Common myeloid progenitor, CD34-positive (primary cell): Measurements from ENCODE around the gene TAS2R3.
A peak's percentile ranks its signal among the peaks of the same experiment; 100 is the strongest.

Experiments
- CTCF ChIA-PET: fragments of 350-600 bp; sonication (Branson Sonifier 250); formaldehyde crosslinking; loops from one replicate; lab custom pipeline; 2021; ENCODE audit warnings: antibody characterized with exemption; lab: Charles Lee
- POLR2A ChIA-PET: fragments of 350-600 bp; sonication (Branson Sonifier 250); formaldehyde crosslinking; loops from one replicate; lab custom pipeline; 2021; ENCODE audit warnings: antibody characterized with exemption; lab: Charles Lee
- DNase-seq, 3 donors: peaks; one replicate each; pipeline versions ENCODE4 v3.0.0 to v3.0.0-alpha.2; 2013
- H3K27ac ChIP-seq, 2 experiments: 1 replicate in 1 of 2; 2 replicates in 1 of 2; pipeline ENCODE4 v1.7.0; 2013; ENCODE audit warnings: inconsistent platforms in 2 of 2, low read length in 2 of 2, mild to moderate bottlenecking in 2 of 2, low read depth in 1 of 2, moderate library complexity in 1 of 2; ENCODE audit not compliant: severe bottlenecking in 2 of 2, insufficient read depth in 1 of 2, poor library complexity in 1 of 2
- H3K27me3 ChIP-seq, 5 experiments: replicated peaks in 2 of 5; 1 replicate in 3 of 5; 2 replicates in 2 of 5; pipeline versions ENCODE4 v1.6.1 to v1.7.0; 2013; ENCODE audit warnings: low read length in 4 of 5, mild to moderate bottlenecking in 2 of 5, moderate library complexity in 2 of 5, inconsistent platforms in 1 of 5; ENCODE audit not compliant: insufficient read depth in 5 of 5, control insufficient read depth in 4 of 5
- H3K36me3 ChIP-seq, 4 experiments: 1 replicate in 2 of 4; 2 replicates in 2 of 4; pipeline versions ENCODE4 v1.6.1 to v1.7.0; 2013; ENCODE audit warnings: low read length in 3 of 4, control low read depth in 1 of 4, mild to moderate bottlenecking in 1 of 4; ENCODE audit not compliant: control insufficient read depth in 4 of 4, insufficient read depth in 4 of 4
- H3K4me1 ChIP-seq, 4 experiments: 1 replicate in 3 of 4; 2 replicates in 1 of 4; pipeline versions ENCODE4 v1.6.1 to v1.7.1; 2013; ENCODE audit warnings: low read length in 3 of 4, mild to moderate bottlenecking in 3 of 4, control low read depth in 1 of 4, inconsistent platforms in 1 of 4, moderate library complexity in 1 of 4; ENCODE audit not compliant: control insufficient read depth in 4 of 4, insufficient read depth in 4 of 4; ENCODE audit errors: control extremely low read depth in 1 of 4
- H3K4me3 ChIP-seq, 7 experiments: 1 replicate in 4 of 7; 2 replicates in 3 of 7; pipeline versions ENCODE4 v1.5.1 to v1.7.0; 2013; ENCODE audit warnings: mild to moderate bottlenecking in 7 of 7, low read length in 6 of 7, moderate library complexity in 6 of 7, inconsistent platforms in 2 of 7, low read depth in 2 of 7, control low read depth in 1 of 7; ENCODE audit not compliant: insufficient read depth in 4 of 7, control insufficient read depth in 1 of 7; ENCODE audit errors: extremely low read depth in 1 of 7
- H3K9me3 ChIP-seq, 5 experiments: 1 replicate in 4 of 5; 2 replicates in 1 of 5; pipeline versions ENCODE4 v1.6.1 to v1.7.1; 2013; ENCODE audit warnings: low read length in 4 of 5, mild to moderate bottlenecking in 2 of 5, inconsistent platforms in 1 of 5, low read depth in 1 of 5, moderate library complexity in 1 of 5; ENCODE audit not compliant: control insufficient read depth in 4 of 5, insufficient read depth in 2 of 5; ENCODE audit errors: control extremely low read depth in 1 of 5
- WGBS: methylation state at CpG from one replicate; pipeline ENCODE4 v1.1.5; 2013; ENCODE audit not compliant: insufficient coverage; 5-methylcytosine and 5-hydroxymethylcytosine counted together

The TAS2R3 gene

DNA sequence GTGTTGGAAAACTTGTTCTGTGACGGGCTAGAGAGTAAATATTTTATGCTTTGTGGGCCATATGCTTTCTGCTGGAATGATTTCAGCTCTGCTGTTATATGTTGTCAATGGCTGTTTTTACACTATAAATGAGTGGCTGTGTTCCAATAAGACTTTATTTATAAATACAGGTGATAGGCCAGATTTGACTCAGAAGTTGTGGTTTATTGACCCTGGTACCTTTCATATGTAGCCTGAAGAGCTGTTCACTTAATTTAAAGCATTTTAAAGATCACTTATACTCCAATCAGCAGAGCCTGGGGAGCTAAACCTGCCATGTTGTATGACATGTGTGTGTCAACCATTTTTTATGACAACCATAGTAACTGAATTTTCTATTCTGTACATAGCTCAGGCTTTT, 34.9 kb upstream of the TAS2R3 start:
- no peak for DNase-seq
- H3K27ac ChIP-seq = no peak overlapping the region
- H3K9me3 ChIP-seq = no peaks in the 10 kb centered on the region
- ChIA-PET POLR2A (no interaction called here), CTCF (interaction anchor here (1.3 to 1.5 kb wide), 3 partner anchors 9 to 75 kb away, joined by 3 to 6 read pairs (median 6); partner anchors contain the start of gene SSBP1)
- no peak overlapping the region for H3K4me3 ChIP-seq
- H3K4me1 ChIP-seq = no peaks in the 10 kb centered on the region
- 100% methylated on average over 1 of the region's 1 CpG for WGBS
- no peaks in the 10 kb centered on the region for H3K36me3 ChIP-seq
- H3K27me3 ChIP-seq = no peaks in the 10 kb centered on the region

DNA sequence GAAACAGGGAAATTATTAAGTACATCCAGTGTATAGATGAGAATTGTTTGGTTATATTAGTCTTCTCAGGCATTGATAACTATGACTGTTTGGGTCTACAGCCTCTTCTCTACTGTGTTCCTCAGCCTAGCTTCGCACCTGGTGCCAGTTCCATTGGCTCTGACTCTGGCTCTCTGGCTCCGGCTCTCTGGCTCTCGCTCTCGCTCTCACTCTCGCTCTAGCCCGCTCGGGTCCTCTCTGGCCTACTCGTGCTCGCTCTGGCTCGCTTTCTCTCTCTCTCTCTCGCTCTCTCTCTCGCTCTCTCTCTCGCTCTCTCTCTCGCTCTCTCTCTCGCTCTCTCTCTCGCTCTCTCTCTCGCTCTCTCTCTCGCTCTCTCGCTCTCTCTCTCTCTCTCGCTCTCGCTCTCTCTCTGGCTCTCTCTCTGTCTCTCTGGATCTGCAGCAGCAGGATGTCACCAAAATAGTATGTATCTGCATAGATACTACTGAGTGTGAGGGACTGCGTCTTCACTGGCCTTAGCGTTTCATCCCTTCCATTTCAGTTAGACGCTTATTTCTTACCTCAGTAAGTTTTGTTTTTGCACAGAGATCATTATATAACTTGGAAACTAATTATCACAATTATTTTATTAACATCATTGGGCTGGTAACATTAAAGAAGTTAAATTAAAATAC, 32.3 kb upstream of the TAS2R3 start:
- Histone ChIP-seq H3K27ac (no peak overlapping the region), H3K27me3 (no peaks in the 10 kb centered on the region), H3K4me1 (no peaks in the 10 kb centered on the region), H3K9me3 (no peaks in the 10 kb centered on the region), H3K36me3 (no peaks in the 10 kb centered on the region), H3K4me3 (no peak overlapping the region)
- DNase-seq = no peak
- WGBS = 94% methylated on average over 9 of the region's 24 CpGs
- ChIA-PET POLR2A (no interaction called here), CTCF (interaction anchor here (1.2 to 4.5 kb wide), 5 partner anchors 8 to 77 kb away, joined by 3 to 25 read pairs (median 6); no protein-coding TSS in a partner anchor)

DNA sequence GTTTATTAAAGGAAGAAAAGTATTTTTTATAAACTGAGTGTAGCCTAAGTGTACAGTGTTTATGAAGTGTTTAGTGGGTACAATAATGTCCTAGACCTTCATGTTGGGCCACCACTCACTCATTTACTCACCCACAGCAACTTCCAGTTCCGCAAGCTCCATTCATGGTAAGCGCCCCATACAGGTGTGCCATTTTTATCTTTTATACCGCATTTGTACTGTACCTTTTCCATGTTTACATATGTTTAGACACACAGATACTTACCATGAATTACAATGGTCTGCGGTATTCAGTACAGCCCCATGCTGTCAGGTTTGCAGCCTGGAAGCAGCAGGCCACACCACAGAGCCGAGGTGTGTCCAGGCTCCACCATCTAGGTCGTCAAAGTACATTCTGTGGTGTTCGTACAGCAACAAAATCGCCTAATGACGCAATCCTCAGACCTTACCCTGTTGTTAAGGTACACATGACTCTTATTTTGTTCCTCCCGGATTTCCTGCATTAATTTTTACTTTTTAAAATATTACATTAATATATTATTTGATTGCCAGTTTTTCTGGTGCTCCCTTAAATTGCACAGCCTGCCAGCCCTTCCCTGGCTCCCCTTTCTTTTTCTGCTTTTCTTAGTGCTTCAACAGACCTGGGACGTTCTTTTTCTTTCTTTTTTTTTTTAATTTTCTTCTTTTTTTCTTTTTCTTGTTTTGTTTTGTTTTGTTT, 26.6 kb upstream of the TAS2R3 start:
- H3K9me3 ChIP-seq = no peaks in the 10 kb centered on the region
- 62% methylated on average over 5 of the region's 11 CpGs for WGBS

DNA sequence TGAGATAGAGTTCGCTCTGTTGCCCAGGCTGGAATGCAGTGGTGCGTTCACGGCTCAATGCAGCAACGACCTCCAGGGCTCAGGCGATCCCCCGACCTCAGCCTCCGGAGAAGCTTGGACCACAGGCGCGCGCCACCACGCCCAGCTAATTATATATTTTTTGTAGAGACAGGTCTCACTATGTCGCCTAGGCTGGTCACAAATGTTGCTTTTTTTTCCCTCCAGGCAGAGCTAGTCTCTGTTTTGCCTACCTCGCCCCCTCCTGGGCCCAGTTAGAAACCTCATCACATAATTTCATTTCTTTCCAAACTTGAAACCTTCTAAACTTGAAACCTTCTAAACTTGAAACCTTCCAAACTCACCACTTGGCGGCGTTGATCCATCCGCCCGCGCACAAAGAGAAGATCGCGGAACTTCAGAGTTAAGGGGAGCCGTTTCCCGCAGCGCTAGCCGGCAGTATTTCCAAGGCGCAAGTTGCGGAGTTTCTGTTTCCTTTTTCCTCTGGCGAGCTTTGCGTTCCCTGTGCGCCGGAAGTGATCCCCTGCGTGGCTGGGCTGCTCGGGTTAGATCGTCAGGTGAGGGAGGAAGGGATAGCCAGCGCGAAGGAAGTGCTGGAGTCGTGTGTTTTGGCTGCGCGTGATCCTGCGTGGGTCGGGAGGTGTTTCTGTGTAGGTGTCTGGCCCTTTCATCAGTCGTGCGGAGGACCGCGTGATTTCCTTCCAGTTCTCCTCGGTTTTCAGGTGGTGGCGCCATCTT, 25.9 kb upstream of the TAS2R3 start, which contains the start of gene SSBP1:
SSBP1 (plus strand) TSS at position 523 of the 756 bp plus-strand sequence. CDS start 809 bp downstream, outside the sequence.
- POLR2A ChIA-PET = interaction anchor here (0.7 to 1.4 kb wide), 6 partner anchors 28 to 723 kb away, joined by 3 to 10 read pairs (median 3); partner anchors contain the start of gene MRPS33
- 0% methylated on average over 34 of the region's 46 CpGs for WGBS

More for the DNA sequence above, 26.6 kb upstream of the TAS2R3 start:
- Histone ChIP-seq H3K4me1 (peaks cover 9 to 26% (median 20%) of the 10 kb centered on the region in 4 experiments), H3K27ac (peak overlapping the region; percentile 87 to 93), H3K4me3 (peak overlapping the region; percentile 77 to 100 (median 98)), H3K27me3 (no peaks in the 10 kb centered on the region), H3K36me3 (peaks cover 4 to 27% (median 19%) of the 10 kb centered on the region in 4 experiments)
- peak; percentile 13 to 64 (median 52) for DNase-seq
- ChIA-PET POLR2A (interaction anchor here (0.7 to 1.4 kb wide), 4 partner anchors 39 to 722 kb away, joined by 3 to 10 read pairs (median 3); partner anchors contain the start of gene MRPS33), CTCF (interaction anchor here (0.6 to 4.8 kb wide), 20 partner anchors 8 to 811 kb away, joined by 3 to 47 read pairs (median 6); partner anchors contain the start of gene WEE2)

DNA sequence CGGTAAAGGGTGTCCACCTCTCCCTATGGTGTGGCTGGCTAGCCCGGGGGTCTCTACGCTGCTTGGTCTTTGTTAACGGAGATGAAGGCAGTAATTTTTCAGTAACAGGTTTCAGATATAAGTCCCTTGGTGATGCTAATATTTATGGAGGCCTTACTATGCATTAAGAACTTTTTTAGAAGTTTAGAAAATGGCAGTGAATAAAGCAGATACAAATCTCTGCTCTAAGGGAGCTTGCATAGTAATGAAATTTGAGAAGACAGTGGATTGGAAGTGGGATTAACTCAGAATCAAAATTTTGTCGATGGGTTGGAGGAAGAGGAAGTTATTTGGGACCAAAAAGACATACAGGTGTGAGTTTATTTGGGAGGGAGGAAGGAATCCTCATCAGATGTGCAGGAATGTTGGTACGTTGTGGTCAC, 25.3 kb upstream of the TAS2R3 start:
- peak overlapping the region; percentile 67 to 93 for H3K27ac ChIP-seq
- no peaks in the 10 kb centered on the region for H3K9me3 ChIP-seq
- peaks cover 9 to 26% (median 20%) of the 10 kb centered on the region in 4 experiments for H3K4me1 ChIP-seq
- 0% methylated on average over 6 of the region's 6 CpGs for WGBS
- CTCF ChIA-PET = interaction anchor here (0.8 to 4.8 kb wide), 19 partner anchors 10 to 88 kb away, joined by 3 to 47 read pairs (median 6); partner anchors contain the start of gene WEE2
- POLR2A ChIA-PET = interaction anchor here (1.0 to 1.4 kb wide), 4 partner anchors 28 to 723 kb away, joined by 3 to 10 read pairs (median 3); partner anchors contain the start of gene MRPS33
- peak overlapping the region; percentile 77 to 100 (median 98) for H3K4me3 ChIP-seq
- no peak for DNase-seq
- H3K27me3 ChIP-seq = no peaks in the 10 kb centered on the region
- peaks cover 11 to 39% (median 25%) of the 10 kb centered on the region in 4 experiments for H3K36me3 ChIP-seq

More for the DNA sequence above, 25.9 kb upstream of the TAS2R3 start, which contains the start of gene SSBP1:
- H3K27me3 ChIP-seq = no peaks in the 10 kb centered on the region
- CTCF ChIA-PET = interaction anchor here (0.8 to 4.8 kb wide), 22 partner anchors 9 to 91 kb away, joined by 3 to 47 read pairs (median 6); partner anchors contain the start of gene WEE2
- no peaks in the 10 kb centered on the region for H3K9me3 ChIP-seq
- peak within 1 kb of the TSS; percentile 87 to 93 for H3K27ac ChIP-seq
- peaks cover 5 to 33% (median 22%) of the 10 kb centered on the region in 4 experiments for H3K36me3 ChIP-seq
- H3K4me1 ChIP-seq = peaks cover 9 to 26% (median 20%) of the 10 kb centered on the region in 4 experiments
- DNase-seq = peak; percentile 99
- peak within 1 kb of the TSS; percentile 77 to 100 (median 98) for H3K4me3 ChIP-seq

DNA sequence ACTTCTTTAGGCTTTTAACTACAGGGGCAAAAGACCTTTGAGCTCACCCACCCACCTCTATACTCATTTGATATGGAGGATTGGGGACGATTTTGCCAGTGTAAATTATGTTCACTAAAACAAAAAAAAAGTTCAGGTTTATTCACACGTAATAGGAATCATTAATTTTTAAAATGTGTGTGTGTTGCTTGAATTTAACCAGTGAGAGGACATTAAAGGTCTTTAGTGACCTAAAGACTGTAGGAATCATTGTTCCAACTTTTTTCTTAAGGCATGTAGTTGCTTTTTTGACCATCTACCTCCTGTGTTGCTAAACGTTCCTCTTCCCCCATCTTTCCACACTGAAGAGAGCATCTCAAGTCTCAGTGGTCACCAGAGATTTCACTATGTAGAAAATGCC, 24.6 kb upstream of the TAS2R3 start:
- DNase-seq = no peak
- 75% methylated on average over 2 of the region's 3 CpGs for whole genome bisulfite sequencing
- peak overlapping the region in 1 of 2 experiments; percentile 93 for H3K27ac ChIP-seq
- CTCF ChIA-PET = interaction anchor here (0.5 to 4.8 kb wide), 14 partner anchors 10 to 1235 kb away, joined by 3 to 47 read pairs (median 4); partner anchors contain the start of gene WEE2
- H3K27me3 ChIP-seq = no peaks in the 10 kb centered on the region
- H3K4me1 ChIP-seq = peaks cover 9 to 26% (median 20%) of the 10 kb centered on the region in 4 experiments
- POLR2A ChIA-PET = interaction anchor here (0.7 to 1.4 kb wide), 2 partner anchors 76 to 79 kb away, joined by 3 read pairs; no protein-coding TSS in a partner anchor
- H3K4me3 ChIP-seq = peak overlapping the region in 6 of 7 experiments; percentile 95 to 100 (median 98)
- H3K36me3 ChIP-seq = peaks cover 15 to 45% (median 30%) of the 10 kb centered on the region in 4 experiments
- H3K9me3 ChIP-seq = no peaks in the 10 kb centered on the region
